Cardiac muscle cell (in vitro differentiated cells and primary cell): ENCODE results near the gene CAPN15. TPM values are rescaled to one million over a fixed set of nuclear protein-coding genes. Genes with fewer than 3 reads are reported as not detected.
"Not testable (repeated sequence)": the region's sequence is repeated elsewhere in the genome, so short reads cannot be mapped to it uniquely, and the experiment has no call there.

Experiments used
- DNase-seq, 2 donors: peaks; one replicate each; pipeline versions ENCODE4 v3.0.0 to v3.0.0-alpha.2; 2010 to 2017; ENCODE audit warnings: low read depth in 1 of 2, low spot score in 1 of 2
- H3K27ac ChIP-seq: fragments of 200-600 bp; sonication (generic); 2 replicates; pipeline ENCODE4 v1.5.1; 2016
- H3K27me3 ChIP-seq: fragments of 200-600 bp; sonication (generic); 2 replicates; pipeline ENCODE4 v1.6.0; 2016; ENCODE audit warnings: control low read depth
- H3K36me3 ChIP-seq: fragments of 200-600 bp; sonication (generic); 2 replicates; pipeline ENCODE4 v1.5.1; 2016; ENCODE audit warnings: control low read depth
- H3K4me1 ChIP-seq: fragments of 200-600 bp; sonication (generic); 2 replicates; pipeline ENCODE4 v1.8.1; 2017; ENCODE audit warnings: low read depth, mild to moderate bottlenecking, mixed run types
- H3K4me3 ChIP-seq: fragments of 200-600 bp; sonication (generic); 2 replicates; pipeline ENCODE4 v1.5.1; 2016; ENCODE audit warnings: mild to moderate bottlenecking
- H3K9me3 ChIP-seq: fragments of 200-600 bp; sonication (generic); 2 replicates; pipeline ENCODE4 v1.5.1; 2017; ENCODE audit warnings: low read depth, mild to moderate bottlenecking, control low read depth
- polyA plus RNA-seq: library from polyadenylated mRNA; unstranded; fragments of >200 nt; fragmentation: Nextera tagmentation; extraction: Ambion mirVana; gene quantifications from 2 replicates; pipeline ENCODE4 v1.2.1, GENCODE V29; 2016
- total RNA-seq: library from RNA; depleted of rRNA; stranded (reverse); fragments of >200 nt; gene quantifications from 2 replicates; pipeline ENCODE4 v1.2.3, GENCODE V29; 2016
- TF ChIP-seq, protein P1 (sequence below): IDR thresholded peaks from 2 replicates; pipeline ENCODE4 v1.5.1; 2012; ENCODE audit warnings: low read depth, mild to moderate bottlenecking, low read length

The CAPN15 gene
- total and polyA plus RNA-seq, 2 experiments from 2014 or later, result 38.1 to 63.3 TPM

DNA sequence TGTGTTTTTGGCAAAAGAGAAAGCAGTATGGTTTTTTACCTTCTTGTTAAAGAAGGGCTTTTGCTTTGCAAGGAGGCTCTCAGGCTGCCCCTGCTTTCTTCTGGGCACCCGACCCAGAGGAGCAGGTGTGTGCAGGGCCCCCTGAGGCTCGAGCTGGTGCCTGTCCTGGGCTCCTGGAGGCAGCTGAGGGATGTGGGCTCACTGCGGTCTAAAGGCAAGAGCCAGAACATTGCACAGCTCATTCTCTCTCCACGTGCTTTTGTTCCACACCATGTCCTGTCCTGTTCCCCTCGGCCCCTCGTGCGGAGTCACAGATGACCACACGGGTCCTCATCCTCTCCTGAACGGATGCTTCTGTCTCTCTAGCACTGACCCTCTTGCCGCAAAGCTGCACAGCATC is 36.7 kb upstream of the CAPN15 start:
- no peak overlapping the region for H3K4me3 ChIP-seq
- TF ChIP-seq, protein P1, sequence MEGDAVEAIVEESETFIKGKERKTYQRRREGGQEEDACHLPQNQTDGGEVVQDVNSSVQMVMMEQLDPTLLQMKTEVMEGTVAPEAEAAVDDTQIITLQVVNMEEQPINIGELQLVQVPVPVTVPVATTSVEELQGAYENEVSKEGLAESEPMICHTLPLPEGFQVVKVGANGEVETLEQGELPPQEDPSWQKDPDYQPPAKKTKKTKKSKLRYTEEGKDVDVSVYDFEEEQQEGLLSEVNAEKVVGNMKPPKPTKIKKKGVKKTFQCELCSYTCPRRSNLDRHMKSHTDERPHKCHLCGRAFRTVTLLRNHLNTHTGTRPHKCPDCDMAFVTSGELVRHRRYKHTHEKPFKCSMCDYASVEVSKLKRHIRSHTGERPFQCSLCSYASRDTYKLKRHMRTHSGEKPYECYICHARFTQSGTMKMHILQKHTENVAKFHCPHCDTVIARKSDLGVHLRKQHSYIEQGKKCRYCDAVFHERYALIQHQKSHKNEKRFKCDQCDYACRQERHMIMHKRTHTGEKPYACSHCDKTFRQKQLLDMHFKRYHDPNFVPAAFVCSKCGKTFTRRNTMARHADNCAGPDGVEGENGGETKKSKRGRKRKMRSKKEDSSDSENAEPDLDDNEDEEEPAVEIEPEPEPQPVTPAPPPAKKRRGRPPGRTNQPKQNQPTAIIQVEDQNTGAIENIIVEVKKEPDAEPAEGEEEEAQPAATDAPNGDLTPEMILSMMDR, result no peak
- H3K36me3 ChIP-seq, result peaks cover 8% of the 10 kb centered on the region
- H3K4me1 ChIP-seq, result no peaks in the 10 kb centered on the region
- no peaks in the 10 kb centered on the region for H3K9me3 ChIP-seq
- H3K27ac ChIP-seq, result no peak overlapping the region
- no peak for DNase-seq
- no peaks in the 10 kb centered on the region for H3K27me3 ChIP-seq

DNA sequence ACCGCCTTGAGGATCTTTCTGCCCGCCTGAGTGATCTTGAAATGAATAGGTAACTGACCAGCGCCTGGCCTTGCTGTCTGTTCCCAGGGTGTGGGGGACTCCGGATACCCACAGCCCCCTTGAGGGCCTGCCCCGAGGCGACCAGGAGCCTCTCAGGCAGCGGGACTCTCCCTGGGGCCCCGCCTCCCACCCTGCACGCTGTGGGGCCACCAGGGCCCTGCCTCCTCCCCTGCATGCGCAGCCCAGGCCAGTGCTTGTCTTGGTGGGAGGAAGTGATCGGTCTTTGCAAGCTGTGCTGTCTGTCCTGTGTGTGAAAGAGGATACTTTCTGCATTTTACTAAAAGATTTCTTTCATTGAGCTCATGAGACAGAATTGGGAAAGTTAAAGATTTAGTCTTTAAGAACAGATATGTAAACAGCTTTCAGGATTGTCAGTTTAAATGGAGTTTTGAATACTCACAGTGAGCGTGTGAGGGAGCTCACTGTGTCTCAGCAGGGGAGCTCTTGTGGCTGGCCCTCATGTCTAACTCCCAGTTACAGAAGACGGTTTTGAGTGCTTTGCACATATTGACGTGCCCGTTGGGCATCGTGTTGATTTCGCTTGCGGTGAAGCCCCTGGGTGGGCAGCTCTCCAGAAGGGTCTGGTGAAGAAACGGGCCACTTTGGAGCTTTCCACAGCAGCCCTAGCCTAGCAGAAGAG is 36.1 kb upstream of the CAPN15 start:
- Histone ChIP-seq H3K27ac (no peak overlapping the region), H3K36me3 (peaks cover 8% of the 10 kb centered on the region), H3K9me3 (no peaks in the 10 kb centered on the region), H3K4me1 (peaks cover 2% of the 10 kb centered on the region), H3K27me3 (no peaks in the 10 kb centered on the region), H3K4me3 (no peak overlapping the region)
- TF ChIP-seq, protein P1, result no peak
- DNase-seq, result no peak

DNA sequence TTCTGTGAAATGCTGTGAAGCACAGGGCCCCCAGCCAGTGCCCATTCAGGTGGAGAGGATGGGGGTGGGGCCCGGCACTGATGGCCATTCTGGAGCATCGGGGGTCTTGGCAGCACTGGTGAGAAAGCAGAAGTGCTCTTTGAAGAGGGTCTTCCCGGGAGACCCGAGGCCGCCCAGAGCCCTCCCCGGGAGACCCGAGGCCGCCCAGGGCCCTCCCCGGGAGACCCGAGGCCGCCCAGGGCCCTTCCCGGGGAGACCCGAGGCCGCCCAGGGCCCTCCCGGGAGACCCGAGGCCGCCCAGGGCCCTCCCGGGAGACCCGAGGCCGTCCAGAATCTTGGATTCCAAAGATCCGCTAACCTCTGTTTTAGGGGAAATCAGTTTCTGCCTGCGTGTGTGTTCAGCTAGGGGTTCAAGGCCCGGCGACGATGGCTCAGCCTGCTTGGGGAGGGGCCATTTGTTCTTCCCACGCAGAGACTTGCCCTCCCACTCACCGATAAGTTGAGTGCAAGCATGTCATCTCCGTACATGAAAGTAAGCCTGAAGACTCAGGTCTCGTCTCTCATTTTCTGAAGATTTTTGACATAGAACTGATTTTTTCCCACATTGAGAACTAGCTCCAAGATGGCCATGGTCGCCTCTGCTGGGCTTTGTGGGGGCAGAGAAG is 35.2 kb upstream of the CAPN15 start:
- peaks cover 8% of the 10 kb centered on the region for H3K36me3 ChIP-seq
- TF ChIP-seq, protein P1, result no peak
- no peak overlapping the region for H3K4me3 ChIP-seq
- no peaks in the 10 kb centered on the region for H3K9me3 ChIP-seq
- H3K27ac ChIP-seq, result no peak overlapping the region
- no peak for DNase-seq
- no peaks in the 10 kb centered on the region for H3K27me3 ChIP-seq
- H3K4me1 ChIP-seq, result peaks cover 9% of the 10 kb centered on the region

DNA sequence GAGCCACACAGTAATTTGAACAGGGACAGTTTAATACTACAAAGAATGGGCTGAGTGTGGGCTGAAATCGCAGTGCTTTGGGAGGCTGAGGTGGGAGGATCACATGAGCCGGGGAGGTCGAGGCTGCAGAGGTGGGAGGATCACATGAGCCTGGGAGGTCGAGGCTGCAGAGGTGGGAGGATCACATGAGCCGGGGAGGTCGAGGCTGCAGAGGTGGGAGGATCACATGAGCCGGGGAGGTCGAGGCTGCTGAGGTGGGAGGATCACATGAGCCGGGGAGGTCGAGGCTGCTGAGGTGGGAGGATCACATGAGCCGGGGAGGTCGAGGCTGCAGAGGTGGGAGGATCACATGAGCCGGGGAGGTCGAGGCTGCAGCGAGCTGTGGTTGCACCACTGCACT is 32.8 kb upstream of the CAPN15 start:
- DNase-seq, result not testable (repeated sequence)

DNA sequence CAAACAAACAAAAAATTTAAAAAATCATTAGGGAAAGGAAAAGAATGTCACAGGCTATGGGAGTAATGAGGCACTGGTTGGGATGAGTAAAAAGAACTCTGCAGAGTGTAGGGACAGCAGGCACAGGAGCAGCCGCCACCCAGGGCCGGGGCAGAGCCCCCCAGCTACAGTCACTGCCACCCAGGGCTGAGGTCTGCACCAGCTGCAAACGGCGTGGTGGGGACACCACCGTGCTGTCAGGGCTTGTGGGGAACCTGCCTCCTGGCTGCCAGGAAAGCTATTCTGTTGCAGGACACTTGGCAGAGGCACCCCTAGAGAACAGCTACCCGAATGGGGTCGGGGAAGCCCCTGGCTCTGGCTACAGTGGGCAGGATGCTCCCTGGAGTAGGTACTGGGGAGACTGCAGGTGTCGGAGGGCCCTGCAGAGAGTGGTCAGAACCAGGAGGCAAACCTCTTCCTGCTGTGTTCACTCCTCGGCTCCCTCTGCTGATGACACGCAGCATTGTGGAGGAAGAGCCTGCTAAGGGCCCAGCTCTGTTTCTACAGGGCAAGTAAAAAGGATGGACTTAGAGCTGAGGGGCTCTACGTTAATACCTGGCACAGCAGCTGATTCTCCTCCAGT is 32.3 kb upstream of the CAPN15 start:
- DNase-seq, result peak; percentile 29 to 59
- TF ChIP-seq, protein P1, result peak; percentile 60
- H3K9me3 ChIP-seq, result no peaks in the 10 kb centered on the region
- peaks cover 5% of the 10 kb centered on the region for H3K36me3 ChIP-seq
- H3K4me1 ChIP-seq, result peaks cover 15% of the 10 kb centered on the region
- H3K4me3 ChIP-seq, result no peak overlapping the region
- H3K27ac ChIP-seq, result no peak overlapping the region
- H3K27me3 ChIP-seq, result no peaks in the 10 kb centered on the region

More for the DNA sequence above, 32.8 kb upstream of the CAPN15 start:
- H3K36me3 ChIP-seq, H3K27me3 ChIP-seq, H3K4me3 ChIP-seq, H3K9me3 ChIP-seq, H3K4me1 ChIP-seq, H3K27ac ChIP-seq: not testable (repeated sequence)
